NOMO-1 treated with dmso at 0.1 percent for 144 hours (cell line): ENCODE data around the gene CD93.

Source experiments
- DNase-seq: peaks from one replicate; lab custom pipeline; 2025; ENCODE audit not compliant: unreplicated experiment; lab: John Stamatoyannopoulos, UW

CD93 gene

DNA sequence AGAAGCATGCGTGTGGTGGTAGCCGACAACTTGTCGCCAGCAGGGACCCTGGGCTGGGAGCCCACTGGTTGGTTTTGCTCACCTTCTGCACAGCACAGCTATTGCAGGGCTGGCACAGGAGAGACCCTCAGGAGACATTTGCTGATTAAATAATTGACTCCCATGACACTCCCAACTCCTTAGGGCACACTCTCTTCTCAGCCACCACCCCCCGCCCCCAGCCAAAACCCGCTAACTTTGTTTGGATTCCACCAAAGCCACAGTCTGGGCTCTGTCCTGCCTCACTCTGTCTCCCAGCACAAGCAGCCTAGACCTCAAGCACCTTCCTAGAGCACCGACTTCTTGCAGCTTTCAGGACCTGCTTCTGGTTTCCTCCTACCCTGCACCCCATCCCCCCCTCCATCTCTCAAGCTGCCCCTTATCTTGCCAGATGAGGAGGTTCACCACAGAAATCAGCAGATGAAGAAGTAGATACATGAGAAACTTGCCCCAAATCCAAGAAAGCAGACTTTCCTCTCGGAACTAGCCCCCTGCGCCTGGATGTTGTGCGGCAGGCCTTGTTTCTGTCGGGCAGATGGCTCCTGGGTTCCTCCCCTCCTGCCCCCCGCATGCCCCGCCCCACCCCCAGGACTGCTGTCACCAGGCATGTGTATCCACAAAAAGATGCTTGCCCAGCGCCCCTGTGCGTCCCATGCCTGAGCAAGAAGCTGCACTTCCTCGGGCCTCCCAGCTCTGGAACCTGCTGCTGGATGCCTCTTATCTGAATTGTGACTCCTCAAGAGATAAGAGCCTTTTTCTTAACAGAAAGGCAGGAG lies 35.0 kb upstream of the CD93 start:
- DNase-seq = no peak

DNA sequence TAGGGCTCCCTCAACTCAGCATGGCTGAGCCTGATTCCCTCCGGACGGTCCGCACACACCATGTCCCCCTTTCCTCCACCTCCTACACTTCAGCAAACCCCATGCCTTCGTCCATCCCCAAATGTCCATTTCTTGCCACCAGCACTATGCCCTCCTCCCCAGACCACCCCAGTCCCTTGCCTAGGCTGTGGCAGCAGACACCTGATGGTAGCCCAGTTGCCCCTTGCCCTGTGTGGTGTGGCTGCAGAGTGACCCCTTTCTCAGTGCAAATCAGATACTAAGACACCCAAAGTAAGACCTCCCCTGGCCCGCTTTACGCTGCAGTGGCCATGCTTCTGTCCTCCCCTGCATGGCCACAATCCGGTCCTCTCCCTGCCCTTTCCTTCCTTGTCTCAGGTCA lies 34.1 kb upstream of the CD93 start:
- DNase-seq = no peak

DNA sequence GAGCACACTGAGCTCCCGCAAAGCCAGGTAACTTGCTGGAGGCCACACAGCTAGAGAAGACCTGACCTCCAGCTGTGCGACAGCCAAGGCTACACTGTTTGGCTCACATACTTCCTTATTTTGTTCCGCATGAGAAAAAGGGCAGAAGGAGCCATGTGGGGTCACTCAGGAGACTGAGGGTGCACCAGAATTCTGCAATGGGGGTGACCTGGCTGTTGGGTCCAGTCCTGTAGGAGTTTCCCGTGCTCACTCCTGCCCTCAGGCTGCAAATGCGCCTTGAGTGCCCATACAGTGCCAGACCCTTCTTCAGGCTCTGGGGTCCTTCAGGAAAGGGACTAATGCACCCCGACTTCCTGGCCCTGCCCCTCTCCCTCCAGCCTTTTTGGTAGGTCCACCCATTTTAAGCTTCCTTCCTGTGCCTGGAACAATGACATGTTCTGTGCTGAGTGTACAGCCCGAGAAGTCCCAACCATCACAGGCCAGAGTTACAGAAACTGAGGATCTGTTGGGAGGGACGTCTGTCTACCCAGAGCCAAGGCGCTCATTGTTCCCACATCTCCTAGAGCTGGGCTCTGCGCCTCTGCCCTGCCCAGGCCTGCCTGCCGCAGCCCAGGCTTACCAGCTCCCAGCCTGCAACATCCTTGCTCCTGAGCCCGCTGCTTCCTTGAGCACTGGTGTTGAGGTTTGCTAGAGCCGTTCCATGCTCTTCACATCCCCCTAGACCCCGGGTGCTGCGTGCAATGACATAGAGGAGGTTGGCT lies 33.5 kb upstream of the CD93 start:
- no peak for DNase-seq

DNA sequence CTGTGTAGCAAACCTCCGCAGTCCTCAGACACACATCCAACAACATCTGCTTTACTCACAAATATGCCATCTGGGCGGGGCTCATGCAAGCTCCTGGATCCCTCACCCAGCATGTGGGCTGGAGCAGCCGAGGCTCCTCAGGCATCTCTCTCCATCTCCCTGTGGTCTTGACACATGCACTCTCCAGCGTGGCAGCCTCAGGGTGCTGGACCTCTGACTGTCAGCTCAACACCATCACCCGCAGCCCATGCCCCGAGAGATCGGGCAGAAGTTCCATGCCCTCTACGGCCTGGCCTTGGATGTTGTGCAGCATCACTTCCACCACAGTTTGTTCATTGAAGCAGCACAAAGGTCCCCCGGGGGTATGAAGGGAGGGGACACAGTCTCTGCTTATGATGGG lies 32.6 kb upstream of the CD93 start:
- DNase-seq = no peak

GRCh38 chr20:23118144-23118543 lies 32.0 kb upstream of the CD93 start:
- DNase-seq = no peak

- no peak for DNase-seq
Observed at GRCh38 chr20:23117738-23118137, 31.6 kb upstream of the CD93 start.

DNA sequence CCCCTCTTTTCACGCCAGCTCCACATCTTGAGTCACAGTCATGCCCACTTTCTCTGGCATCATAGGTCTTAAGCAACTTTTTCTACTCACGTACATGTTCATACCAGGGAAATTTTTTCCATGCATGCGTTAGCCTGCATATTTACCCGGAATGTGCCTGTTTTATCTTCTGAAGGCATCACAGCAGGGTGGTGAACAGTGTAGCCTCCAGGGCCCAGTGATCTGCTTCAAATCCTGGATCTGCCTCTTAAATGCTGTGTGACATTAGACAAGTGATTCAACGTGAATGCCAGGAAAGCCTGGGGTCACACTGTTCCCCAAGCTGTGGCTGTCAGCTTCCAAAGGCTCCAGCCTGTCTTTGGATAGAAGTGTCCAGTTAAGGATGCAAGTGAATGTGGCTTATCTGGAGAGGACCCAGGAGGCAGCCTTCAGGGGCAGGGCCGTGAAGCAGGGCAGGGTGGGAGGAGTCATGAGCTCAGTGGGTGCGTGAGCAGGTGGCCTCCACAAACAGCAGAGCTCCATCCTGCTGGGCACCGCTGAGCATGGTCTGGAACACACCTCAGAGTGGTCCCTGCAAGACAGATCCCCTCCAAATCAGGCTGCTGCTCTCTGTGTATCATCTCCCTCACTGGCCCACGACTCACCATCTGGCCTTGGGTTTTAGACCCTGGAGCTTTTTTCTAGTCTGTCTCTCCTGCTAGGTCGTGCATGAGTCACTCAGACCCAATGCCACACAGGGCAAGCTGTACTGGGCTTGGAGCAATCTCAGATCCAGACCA lies 30.4 kb upstream of the CD93 start:
- no peak for DNase-seq

GRCh38 chr20:23115822-23116221 lies 29.7 kb upstream of the CD93 start:
- DNase-seq = peak; percentile 24

GRCh38 chr20:23114448-23115082 lies 28.4 kb upstream of the CD93 start:
- no peak for DNase-seq

GRCh38 chr20:23114018-23114417 lies 27.9 kb upstream of the CD93 start:
- DNase-seq = no peak

DNA sequence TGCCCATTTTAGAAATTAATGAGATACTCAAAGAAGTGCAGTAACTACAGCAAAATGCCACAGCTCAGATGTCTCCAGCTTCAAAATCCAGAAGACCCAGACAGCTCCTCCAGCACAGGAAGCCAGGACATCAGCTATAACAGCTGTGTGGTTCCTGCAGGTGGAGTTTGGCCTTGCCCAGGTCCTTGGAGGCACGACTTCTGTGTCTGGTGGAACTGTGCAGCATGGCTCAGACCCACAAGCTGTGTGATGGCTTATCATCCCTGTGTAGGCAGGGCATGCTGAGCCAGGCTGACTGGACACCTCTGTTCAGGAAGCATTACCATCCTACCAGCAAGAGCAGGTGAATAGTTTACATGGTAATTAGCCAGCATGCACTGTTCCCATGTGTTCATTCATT lies 26.5 kb upstream of the CD93 start:
- no peak for DNase-seq

- DNase-seq = no peak
Observed at GRCh38 chr20:23111944-23112342, 25.8 kb upstream of the CD93 start.

GRCh38 chr20:23111307-23111943 lies 25.3 kb upstream of the CD93 start:
- DNase-seq = no peak

- DNase-seq = no peak
Observed at GRCh38 chr20:23108871-23109270, 22.7 kb upstream of the CD93 start.

- no peak for DNase-seq
Observed at GRCh38 chr20:23107466-23107865, 21.3 kb upstream of the CD93 start.

DNA sequence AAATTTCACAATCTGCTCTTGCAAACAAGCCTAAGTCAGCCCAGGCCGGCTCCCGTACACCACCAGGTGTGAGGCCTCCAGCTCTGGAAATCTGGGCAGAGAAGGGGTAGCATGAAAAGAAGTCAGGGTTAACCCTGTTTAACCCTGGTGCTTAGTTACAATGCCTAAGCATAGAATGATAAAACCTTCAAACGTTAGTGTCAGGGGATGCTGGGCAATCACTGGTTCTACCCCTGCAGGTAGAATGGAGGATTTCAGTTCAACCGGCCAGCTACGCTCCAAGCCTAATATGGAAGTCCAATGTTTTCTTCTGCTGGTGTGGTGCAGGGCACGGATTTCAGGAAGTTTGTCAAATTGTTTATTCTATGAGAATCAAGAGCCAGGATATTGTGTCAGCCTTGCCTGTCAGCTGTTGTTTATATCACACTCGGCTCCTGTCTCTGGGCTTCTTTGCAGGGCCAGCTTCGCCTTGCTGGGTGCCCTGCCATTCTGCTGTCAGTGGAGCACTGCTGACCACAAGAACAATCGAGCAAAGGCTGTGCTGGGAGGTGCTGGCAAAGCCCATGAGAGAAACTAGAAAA lies 20.2 kb upstream of the CD93 start:
- peak; percentile 26 for DNase-seq

GRCh38 chr20:23105193-23105592 lies 19.1 kb upstream of the CD93 start:
- no peak for DNase-seq

DNA sequence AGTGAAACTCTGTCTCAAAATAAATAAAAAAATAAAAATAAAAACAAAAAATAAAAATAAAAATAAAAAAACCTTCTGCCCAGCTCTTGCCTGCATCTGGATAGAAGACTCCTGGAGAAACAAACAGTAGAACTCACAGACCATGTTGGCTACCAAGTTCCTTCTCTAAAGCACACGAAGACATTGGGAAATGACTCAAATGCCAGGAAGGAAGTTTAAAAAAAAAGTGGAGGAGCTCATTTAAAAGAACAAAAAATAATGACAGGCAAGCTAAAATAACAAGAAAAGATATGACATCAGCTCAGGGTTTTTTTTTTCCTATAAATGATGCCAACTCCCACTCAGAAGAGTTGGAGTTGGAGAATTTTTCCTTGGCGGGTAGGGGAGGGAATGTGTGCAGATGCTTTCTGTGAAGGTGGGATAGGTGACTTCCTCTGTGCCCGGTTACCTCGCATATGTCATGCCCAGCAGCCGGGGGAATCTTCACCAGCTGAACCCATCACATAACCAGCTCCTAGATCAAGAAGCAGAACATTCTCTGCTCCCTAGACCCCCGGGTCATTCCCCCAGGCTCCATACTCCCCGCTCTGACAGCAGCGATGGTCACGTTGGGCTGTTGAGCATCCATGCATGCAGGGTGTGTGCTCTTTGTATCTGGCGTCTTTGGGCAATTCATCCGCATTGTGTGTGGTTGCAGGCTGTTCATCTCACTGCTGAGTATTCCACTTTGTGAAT lies 17.3 kb upstream of the CD93 start:
- DNase-seq = peak; percentile 21

GRCh38 chr20:23101696-23102406 lies 15.7 kb upstream of the CD93 start:
- no peak for DNase-seq
